SKM-1 treated with dmso at 0.1 percent for 144 hours (cell line): ENCODE data around the gene ZNF837.

Source experiments
- DNase-seq: peaks from one replicate; lab custom pipeline; 2025; ENCODE audit not compliant: unreplicated experiment; lab: John Stamatoyannopoulos, UW

The ZNF837 gene

DNA sequence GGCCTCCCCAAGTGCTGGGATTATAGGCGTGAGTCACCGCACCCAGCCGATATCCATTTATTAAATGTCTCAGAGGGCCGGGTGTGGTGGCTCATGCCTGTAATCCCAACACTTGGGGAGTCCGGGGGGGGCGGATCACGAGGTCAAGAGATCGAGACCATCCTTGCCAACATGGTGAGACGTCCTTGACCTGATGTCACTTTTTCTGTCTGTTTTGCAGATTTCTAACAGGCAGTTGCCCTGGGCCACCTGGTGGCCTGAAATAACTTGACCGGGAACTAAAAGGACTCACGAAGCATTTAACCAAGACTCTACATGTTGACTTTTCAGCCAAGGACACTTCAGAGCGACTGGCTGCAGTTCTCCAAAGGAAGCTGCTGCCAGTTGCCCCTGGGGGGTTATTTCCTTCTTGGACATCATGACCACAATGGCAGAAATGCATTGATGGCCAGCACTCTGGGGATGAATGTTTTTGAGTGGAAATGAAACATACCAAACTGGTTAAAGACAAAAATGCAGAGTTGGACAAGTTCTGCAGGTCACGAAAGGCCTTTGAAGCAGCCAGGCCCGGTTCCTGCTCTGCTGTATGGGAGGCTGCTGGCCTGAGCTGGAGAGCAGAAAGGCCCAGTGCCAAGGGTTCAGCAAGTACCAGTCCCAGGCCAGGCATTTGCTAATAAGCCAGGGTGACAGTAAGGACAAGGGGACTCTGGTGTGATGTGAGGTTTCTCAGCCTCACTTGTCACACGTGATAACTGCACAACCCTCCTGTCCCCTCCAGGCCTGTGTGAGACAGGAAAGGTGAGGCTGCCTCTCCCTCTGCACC, 8.3 kb downstream of the ZNF837 start:
- no peak for DNase-seq

DNA sequence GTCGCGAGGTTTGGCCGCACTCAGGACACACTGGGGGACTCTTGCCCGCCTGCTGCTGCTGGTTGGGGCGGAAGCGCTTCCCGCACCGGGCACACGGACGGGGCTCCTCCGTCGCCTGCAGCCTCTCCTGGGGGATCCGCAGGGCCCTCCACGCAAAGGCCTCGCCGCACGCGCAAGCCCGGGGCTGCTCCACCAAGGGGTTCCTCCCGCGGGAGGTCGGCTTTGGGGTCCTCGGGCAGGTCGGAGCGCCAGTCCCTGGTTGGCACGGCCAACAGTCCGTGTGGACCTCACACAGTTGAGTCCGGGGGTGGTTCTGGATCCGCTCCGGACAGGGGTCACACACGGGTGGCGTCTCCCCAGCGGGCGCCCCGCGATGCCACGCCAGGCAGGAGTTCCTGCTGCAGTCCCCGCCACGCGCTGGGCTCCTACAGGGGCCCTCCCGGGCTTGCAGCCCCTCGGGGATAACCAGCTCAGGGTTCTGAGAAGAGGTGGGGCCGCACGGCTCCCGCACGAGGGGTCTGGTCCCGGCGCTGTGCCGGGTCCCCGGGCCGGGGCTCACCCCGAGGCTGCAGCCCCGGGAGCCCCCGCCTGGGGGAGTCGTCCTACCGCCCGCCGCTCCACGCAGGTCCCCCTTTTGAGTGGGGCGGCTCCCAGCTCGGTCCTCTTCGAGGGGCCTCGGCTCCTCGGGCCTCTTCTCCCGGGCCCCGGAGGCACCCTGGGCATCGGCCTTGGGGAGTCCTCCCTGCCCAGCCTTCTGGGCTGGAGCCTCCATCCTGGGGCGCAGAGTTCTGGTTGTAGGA, 12.1 kb downstream of the ZNF837 start:
- DNase-seq: no peak

DNA sequence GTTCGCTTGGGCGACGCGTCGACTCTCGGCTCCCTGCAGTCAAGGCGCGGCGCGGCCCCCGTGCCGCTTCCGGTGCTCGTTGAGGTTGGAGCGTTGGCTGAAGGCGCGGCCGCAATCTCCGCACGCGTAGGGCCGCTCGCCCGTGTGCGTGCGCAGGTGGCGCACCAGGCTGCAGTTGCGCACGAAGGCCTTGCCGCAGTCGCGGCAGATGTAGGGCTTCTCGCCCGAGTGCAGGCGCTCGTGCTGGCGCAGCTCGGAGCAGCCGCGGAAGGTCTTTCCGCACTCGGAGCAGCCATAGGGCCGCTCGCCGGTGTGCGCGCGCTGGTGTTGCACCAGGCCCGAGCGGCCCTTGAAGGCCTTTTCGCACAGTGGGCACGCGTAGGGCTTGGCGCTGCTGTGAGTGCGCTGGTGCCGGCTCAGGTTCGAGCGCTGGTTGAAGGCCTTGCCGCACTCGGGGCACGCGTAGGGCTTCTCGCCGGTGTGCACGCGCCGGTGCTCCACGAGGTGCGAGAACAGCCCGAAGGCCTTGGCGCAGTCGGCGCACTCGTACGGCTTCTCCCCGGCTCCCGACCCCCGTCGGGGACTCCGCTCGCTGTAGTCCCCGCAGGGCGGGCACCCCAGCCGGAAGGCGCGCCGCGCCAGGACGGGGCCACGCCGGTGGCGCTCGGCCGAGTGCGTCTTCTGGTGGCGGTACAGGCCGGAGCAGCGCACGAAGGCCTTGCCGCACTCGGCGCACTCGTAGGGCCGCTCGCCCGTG, 13.0 kb downstream of the ZNF837 start:
- DNase-seq: no peak

DNA sequence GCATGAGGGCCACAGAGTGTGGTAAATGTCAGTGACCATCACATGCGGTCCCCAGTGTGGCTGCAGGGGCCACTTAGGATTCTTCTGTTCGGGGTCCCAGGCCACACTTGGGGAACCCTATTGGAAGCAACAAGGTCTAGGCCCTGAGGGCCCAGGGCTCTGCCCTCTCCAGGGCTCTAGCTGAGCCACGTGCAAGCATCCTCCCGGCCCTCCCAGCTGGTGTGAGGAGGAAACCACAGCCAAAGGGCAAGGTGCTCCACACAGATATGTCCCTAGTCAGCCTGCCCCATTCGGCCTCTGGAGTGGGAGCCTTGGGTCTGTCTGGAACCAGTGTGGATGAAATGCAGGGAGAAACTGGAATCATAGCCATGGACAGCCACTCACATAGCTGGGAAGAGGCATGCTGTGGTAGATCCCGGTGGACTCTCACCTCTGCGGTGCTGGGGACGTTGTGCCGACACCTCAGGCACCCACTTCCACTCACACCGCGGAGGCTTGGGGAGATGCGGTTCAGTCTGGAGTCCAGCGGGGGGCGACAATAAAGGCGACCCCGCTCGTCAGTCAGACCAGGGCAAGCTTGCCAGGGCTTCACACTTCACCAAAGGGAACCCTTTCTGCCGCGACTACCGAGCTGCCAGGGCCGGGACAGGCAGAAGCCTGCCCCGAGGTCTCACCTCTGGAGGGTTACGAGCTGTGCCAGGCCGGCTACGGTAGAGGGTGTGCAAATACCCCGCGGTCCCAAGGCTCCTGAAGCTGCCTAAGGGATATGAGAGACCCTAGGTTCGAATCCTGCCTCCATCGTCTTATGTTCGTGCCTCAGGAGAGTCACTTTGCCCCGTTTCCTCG, 14.0 kb downstream of the ZNF837 start:
- DNase-seq: no peak

DNA sequence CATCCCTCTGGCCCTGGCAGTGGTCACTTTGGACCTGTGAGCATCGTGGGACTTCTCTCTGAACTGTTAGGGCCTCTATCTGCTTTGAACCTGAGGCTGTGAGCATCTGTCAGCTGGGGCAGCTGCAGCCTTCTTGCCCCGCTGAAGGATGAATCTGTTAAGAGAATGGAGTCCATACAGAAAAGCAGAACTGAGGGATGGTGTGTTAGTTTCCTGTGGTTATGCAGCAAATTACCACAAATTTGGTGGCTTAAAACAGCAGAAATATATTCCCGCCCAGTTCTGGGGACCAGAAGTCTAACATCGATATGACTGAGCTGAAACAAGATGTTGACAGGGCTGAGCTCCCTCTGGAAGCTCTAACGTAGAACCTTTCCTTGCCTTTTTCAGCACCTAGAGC, 16.7 kb downstream of the ZNF837 start:
- DNase-seq: peak; percentile 48

DNA sequence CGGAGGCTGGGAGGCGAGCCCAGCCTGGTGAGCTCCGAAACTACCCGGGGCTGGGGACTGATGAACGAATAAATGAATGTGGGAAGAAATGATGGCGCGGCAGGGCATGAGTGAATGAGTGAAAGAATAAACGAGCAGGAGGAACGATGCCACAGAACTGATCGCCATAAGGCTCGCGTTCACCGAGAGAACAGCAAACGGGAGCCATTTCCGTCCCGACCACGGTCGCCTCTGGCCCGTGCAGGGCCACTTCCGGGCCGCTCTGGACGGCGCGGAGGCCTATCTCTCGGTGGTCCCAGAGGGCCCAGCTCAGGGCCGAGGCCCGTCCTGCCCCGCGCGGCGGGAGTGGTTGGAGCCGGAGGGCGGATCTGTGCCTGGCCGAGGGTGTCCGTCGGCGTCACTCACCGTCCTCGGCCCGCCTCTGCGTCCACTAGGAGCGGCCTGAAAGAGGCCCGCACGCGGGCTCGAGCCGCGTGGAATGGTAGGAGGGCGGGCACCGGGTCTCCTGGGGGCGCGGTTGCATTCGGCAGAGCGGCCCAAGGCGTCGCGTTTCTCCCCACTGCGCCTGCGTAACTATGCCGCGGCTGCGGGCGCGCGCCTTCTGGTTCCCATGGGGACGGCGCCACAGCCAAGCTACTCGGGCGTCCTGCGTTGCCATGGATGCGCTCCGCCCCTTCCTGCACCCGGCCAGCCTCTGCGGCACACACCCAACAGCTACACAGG, 18.4 kb downstream of the ZNF837 start, which contains the start of gene ZNF497:
TSS of gene ZNF497 (minus strand) at position 480 of the 723 bp plus-strand sequence. CDS start 5,116 bp downstream, outside the sequence.
- DNase-seq: peak; percentile 72

DNA sequence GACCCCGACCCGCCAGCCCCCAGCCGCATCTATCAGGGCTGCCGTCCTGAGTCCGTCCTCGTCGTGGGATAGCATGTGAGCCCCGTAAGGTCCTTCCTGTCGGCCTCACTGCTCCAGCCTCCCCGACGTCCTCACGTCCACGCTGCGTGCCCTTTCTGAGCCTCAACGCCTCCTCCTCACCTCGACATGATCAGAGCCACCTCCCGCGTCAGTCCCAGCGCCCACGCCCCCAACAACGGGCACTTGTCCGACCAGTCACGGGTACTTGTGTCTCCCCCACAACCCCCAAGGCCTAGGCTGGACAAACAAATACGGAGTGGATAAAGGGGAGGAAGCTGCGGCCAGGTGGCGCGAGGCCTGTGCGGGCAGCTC, 18.9 kb downstream of the ZNF837 start:
- DNase-seq: no peak

DNA sequence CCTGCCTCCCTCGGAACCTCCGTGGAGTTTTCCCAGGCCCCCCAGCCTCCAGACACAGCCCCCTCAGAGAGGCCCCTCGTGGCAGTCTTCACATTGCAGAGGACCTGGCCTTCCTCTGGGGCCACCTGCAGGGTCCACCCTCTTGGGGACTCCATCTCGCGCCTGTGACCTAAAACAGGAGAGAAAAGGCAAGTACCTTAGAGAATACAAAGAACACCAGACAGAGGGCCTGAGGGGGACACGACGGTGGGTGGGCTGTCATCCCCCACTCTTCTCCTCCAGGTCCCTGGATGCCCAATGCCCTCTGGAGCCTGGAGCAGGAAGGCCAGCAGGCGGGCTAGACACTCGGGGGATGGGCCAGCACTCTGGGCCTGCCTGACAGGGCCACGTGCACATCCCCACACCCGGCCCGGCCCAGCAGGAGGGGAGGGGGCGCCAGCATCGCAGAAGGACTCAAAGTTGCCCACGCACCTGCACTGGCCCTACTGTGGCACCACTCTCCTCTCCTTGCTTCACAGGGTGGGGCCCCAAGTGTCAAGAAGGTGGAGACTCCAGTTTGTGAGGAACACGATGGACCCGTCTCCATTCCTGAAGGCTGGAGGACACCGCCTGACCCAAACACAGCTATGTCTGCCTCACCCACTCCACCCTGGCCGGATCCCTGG, 23.2 kb downstream of the ZNF837 start:
- no peak for DNase-seq

DNA sequence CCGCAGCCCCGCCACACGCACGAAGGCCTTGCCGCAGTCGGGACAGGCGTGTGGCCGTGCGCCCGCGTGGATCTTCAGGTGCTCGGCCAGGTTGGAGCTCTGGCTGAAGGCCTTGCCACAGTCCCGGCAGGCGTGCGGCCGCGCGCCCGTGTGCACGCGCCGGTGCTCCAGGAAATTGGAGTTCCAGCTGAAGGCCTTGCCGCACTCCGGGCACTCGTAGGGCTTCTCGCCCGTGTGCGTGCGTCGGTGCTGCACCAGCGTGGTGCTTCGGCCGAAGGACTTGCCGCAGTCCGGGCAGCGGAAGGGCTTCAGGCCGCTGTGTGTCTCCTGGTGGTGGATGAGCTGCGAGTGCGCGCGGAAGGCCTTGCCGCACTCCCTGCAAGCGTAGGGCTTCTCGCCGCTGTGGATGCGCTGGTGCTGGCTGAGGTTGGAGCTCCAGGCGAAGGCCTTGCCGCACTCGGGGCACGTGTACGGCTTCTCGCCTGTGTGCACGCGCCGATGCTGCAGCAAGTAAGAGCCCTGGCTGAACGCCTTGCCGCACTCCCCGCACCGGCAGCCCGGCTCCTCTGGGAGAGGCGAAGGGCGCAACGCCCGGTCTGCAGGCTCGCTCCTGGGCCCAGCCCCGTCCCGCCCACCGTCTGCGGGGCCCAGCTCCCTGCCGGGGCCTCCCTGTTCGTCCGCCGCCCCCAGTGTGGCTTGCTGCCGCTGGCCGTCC, 23.9 kb downstream of the ZNF837 start:
- no peak for DNase-seq

DNA sequence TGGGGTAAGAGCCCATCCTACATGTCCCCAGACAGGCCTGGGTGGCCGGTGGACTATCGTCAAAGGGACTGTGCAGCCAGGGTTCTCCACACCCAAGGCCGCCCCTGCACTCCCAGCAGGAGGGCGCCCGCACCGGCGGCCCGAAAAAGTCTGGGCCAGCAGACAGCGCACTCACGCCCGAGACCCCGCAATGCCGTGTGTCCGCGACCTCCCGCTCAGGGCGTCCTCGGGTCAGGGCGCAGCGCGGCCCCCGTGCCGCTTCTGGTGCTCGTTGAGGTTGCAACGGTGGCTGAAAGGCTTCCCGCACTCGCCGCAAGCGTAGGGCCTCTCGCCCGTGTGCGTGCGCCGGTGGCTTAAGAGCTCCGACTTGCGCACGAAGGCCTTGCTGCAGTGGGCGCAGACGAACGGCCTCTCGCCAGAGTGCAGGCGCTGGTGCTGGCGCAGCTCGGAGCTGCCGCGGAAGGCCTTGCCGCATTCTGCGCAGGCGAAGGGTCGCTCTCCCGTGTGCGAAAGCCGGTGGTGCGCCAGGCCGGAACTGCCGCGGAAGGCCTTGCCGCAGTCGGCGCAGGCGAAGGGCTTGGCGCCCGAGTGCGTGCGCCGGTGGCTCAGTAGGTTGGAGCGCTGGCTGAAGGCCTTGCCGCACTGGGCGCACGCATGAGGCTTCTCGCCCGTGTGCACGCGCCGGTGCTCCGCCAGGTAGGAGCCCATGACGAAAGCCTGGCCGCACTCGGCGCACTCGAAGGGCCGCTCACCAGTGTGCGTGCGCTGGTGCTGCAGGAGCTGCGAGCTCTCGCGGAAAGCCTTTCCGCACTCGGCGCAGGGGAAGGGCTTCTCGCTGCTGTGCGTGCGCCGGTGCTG, 24.7 kb downstream of the ZNF837 start:
- DNase-seq: no peak

DNA sequence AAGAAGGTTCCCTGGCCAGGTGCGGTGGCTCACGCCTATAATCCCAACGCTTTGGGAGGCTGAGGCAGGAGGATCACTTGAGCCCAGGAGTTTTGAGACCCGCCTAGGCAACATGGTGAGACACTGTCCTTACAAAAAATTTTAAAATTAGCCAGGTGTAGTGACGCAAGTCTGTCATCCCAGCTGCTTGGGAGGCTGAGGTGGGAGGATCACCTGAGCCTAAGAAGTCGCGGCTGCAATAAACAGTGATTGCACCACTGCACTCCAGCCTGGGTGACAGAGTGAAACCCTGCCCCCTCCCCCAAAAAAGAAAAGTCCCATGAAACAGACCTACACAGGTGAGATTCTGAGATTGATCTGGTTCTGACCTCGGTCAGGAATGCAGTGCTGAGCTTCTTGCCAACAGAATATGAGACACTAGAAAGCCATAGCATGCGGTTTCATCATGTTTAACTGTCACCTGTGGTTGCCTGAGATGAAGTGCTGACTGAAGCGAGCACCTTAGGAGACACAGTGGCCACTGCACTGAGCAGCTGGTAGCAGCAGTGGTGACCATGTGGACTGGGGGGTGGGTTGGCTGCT, 25.5 kb downstream of the ZNF837 start:
- no peak for DNase-seq

DNA sequence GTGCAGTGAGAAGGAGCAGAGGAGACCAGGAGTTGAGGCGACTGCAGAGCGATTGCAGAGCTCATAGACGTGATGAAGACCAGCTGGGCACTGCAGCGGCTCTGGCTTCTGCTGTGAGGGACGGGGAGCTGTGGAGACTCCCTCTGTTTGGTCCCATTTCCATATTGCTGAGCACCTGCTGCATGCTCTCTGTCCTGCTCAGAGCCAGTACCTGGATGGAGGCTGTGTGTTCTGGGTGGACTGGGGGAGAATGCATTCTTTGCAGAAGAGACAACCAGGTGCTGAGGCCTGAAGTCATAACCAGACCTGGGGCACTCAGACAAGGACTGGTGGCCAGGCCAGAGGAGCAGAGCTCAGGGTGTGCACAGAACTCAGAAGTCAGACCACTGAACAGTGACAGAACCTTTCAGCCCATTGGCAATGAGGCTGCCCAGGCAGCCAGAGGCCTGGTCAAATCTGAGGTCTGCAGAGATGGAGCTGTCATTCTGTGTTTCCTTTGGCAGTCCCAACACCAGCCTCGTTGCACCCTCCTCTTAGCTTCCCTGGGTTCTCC, 26.3 kb downstream of the ZNF837 start:
- no peak for DNase-seq

DNA sequence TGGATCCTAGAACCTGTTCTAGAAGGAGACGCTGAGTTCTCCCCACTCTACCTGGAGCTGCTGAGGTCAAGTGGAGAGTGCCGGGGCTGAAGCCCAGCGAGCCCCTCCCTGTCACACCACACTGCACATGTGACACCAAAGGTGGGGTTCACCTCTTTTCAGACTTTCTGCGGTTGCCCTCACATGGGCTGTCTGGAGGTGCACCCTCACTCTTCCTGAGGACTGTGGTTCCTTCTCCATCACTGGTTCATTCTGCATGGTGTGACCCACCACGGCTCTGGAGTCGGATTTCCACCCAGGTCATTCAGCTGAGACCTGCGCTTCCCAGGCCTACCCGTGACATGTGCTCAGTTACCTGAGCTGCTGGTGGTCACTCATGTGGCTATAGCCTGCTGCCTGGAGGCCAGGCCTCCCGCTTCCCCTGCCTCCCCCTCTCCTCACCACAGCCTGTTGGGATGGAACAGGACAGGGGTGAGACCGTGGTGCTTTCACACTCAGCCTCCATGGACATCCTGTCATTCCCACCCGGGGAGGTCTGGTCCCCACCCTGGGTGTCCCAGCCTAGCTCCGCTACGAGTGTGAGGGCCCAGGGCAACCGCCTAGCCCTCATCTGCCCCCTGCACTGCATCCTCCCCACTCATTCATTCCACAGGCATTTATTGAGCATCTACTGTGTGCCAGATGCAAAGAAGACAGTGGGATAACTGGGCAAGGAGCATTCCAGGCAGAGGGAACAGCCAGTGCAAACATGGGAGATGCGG, 26.9 kb downstream of the ZNF837 start:
- no peak for DNase-seq

DNA sequence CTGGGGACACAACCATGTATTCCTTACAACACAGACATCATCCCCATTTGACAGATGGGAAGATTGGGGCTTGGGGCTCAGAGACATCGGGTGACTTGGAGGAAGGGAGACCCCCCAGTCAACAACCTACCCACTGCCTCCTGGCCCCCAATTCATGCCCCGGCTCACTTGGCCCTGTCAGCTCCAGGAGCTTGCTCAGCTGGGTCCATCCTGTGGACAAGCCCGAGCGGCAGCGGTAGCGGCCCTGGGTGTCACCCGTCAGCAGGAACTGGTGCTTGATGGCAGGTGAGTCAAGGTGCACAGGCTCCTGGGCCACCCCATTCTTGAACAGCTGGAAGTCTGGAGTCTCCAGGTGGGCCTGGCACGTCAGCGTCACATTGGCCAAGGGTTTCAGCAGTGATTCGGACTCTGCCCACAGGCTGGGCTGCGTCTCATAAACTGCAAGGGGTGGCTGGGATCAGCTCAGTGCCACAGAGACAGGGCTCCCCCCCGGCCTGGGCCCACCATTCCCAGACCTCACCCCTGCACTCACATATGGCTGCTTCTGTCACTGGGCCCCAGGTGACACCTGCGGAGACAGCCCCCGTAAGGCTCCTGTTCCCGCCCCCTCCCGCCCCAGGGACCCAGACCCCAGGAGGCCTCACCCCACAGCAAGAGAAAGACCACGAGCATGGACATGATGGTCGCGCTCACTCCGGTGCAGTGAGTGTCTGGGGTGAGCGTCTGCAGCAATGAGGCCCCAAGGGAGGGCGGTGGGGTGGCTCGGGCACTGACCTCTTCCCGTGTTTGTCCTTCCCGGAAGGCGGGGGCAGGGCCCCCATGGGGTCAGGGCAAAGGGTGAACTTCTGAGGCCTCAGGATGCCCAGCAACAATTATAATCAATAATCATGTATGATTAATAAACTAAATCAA, 27.8 kb downstream of the ZNF837 start, which contains the start of gene A1BG:
TSS of gene A1BG (minus strand) at position 733 of the 912 bp plus-strand sequence. CDS start at position 678, 55 bp downstream.
- DNase-seq: no peak
